Muscle layer of colon (tissue), 2 donors: ENCODE data around the gene HOPX.
A peak's percentile ranks its signal among the peaks of the same experiment; 100 is the strongest.
"Not testable (repeated sequence)": the region's sequence is repeated elsewhere in the genome, so short reads cannot be mapped to it uniquely, and the experiment has no call there.

Experiments used
- H3K27ac ChIP-seq: one replicate; pipeline ENCODE4 v1.7.0; 2013; ENCODE audit warnings: low read depth, mild to moderate bottlenecking, low read length, moderate library complexity
- H3K27me3 ChIP-seq, 2 donors: one replicate each; pipeline ENCODE4 v1.7.0; 2013; ENCODE audit warnings: low read length in 2 of 2, mild to moderate bottlenecking in 2 of 2; ENCODE audit not compliant: insufficient read depth in 2 of 2, control insufficient read depth in 1 of 2
- H3K36me3 ChIP-seq: one replicate; pipeline ENCODE4 v1.7.0; 2013; ENCODE audit warnings: mild to moderate bottlenecking, low read length; ENCODE audit not compliant: insufficient read depth
- H3K4me1 ChIP-seq: one replicate; pipeline ENCODE4 v1.7.0; 2013; ENCODE audit warnings: mild to moderate bottlenecking, low read length; ENCODE audit not compliant: insufficient read depth
- H3K4me3 ChIP-seq, 2 donors: one replicate each; pipeline ENCODE4 v1.7.0; 2013; ENCODE audit warnings: low read length in 2 of 2, low read depth in 1 of 2, mild to moderate bottlenecking in 1 of 2, moderate library complexity in 1 of 2
- H3K9ac ChIP-seq: one replicate; pipeline ENCODE4 v1.7.0; 2013; ENCODE audit warnings: low read length
- H3K9me3 ChIP-seq: one replicate; pipeline ENCODE4 v1.7.0; 2013; ENCODE audit warnings: mild to moderate bottlenecking, low read length
- donor health status: abdominal sarcoma.
- donor health status: Adenocarcinoma of cecum.

The HOPX gene

GRCh38 chr4:56681158-56681852 lies at the start of gene HOPX:
Gene HOPX, minus strand, starts transcription at chr4:56681296. Its CDS starts 23,480 bp downstream, at chr4:56657816.
- Histone ChIP-seq H3K27ac (no peak within 1 kb of the TSS), H3K4me3 (peak within 1 kb of the TSS in 1 of 2 donors; percentile 32)

GRCh38 chr4:56730097-56730496 lies 49.0 kb upstream of the HOPX start:
- Histone ChIP-seq H3K9ac (no peak overlapping the region), H3K36me3 (no peaks in the 10 kb centered on the region), H3K4me1 (no peaks in the 10 kb centered on the region), H3K4me3 (no peak overlapping the region), H3K27ac (no peak overlapping the region), H3K27me3 (no peaks in the 10 kb centered on the region), H3K9me3 (no peaks in the 10 kb centered on the region)

More at GRCh38 chr4:56681158-56681852, at the start of gene HOPX:
- Histone ChIP-seq H3K27me3 (no peaks in the 10 kb centered on the region), H3K4me1 (peaks cover 7% of the 10 kb centered on the region), H3K9ac (no peak within 1 kb of the TSS), H3K9me3 (no peaks in the 10 kb centered on the region), H3K36me3 (no peaks in the 10 kb centered on the region)

GRCh38 chr4:56728512-56728911 lies 47.4 kb upstream of the HOPX start:
- Histone ChIP-seq H3K9me3 (no peaks in the 10 kb centered on the region), H3K27ac (no peak overlapping the region), H3K4me1 (no peaks in the 10 kb centered on the region), H3K9ac (no peak overlapping the region), H3K27me3 (no peaks in the 10 kb centered on the region), H3K36me3 (no peaks in the 10 kb centered on the region), H3K4me3 (no peak overlapping the region)

GRCh38 chr4:56727150-56727549 lies 46.1 kb upstream of the HOPX start:
- H3K27ac ChIP-seq: no peak overlapping the region
- H3K4me1 ChIP-seq: no peaks in the 10 kb centered on the region
- no peak overlapping the region for H3K9ac ChIP-seq
- no peaks in the 10 kb centered on the region for H3K27me3 ChIP-seq
- H3K36me3 ChIP-seq: no peaks in the 10 kb centered on the region
- H3K9me3 ChIP-seq: no peaks in the 10 kb centered on the region
- no peak overlapping the region for H3K4me3 ChIP-seq

- H3K9ac ChIP-seq, H3K36me3 ChIP-seq, H3K27me3 ChIP-seq, H3K9me3 ChIP-seq, H3K27ac ChIP-seq, H3K4me3 ChIP-seq, H3K4me1 ChIP-seq: not testable (repeated sequence)
Observed at GRCh38 chr4:56726593-56726992, 45.5 kb upstream of the HOPX start.

GRCh38 chr4:56723659-56724230 lies 42.6 kb upstream of the HOPX start:
- H3K9me3 ChIP-seq: no peaks in the 10 kb centered on the region
- no peaks in the 10 kb centered on the region for H3K36me3 ChIP-seq
- no peaks in the 10 kb centered on the region for H3K4me1 ChIP-seq
- H3K27ac ChIP-seq: no peak overlapping the region
- H3K9ac ChIP-seq: no peak overlapping the region
- no peak overlapping the region for H3K4me3 ChIP-seq
- no peaks in the 10 kb centered on the region for H3K27me3 ChIP-seq

GRCh38 chr4:56723201-56723605 lies 42.1 kb upstream of the HOPX start:
- no peak overlapping the region for H3K9ac ChIP-seq
- no peaks in the 10 kb centered on the region for H3K36me3 ChIP-seq
- H3K4me3 ChIP-seq: no peak overlapping the region

GRCh38 chr4:56708146-56708545 lies 27.1 kb upstream of the HOPX start:
- Histone ChIP-seq H3K27me3 (no peaks in the 10 kb centered on the region), H3K4me3 (no peak overlapping the region), H3K9me3 (no peaks in the 10 kb centered on the region), H3K36me3 (no peaks in the 10 kb centered on the region), H3K27ac (no peak overlapping the region), H3K4me1 (peaks cover 8% of the 10 kb centered on the region), H3K9ac (no peak overlapping the region)

More at GRCh38 chr4:56723201-56723605, 42.1 kb upstream of the HOPX start:
- H3K27me3 ChIP-seq: no peaks in the 10 kb centered on the region
- H3K9me3 ChIP-seq: no peaks in the 10 kb centered on the region
- no peaks in the 10 kb centered on the region for H3K4me1 ChIP-seq
- H3K27ac ChIP-seq: no peak overlapping the region

- Histone ChIP-seq H3K9ac (no peak overlapping the region), H3K4me1 (peaks cover 8% of the 10 kb centered on the region)
Observed at GRCh38 chr4:56705966-56706365, 24.9 kb upstream of the HOPX start.

GRCh38 chr4:56705334-56705733 lies 24.2 kb upstream of the HOPX start:
- H3K9ac ChIP-seq: no peak overlapping the region
- H3K4me3 ChIP-seq: no peak overlapping the region
- no peak overlapping the region for H3K27ac ChIP-seq
- no peaks in the 10 kb centered on the region for H3K9me3 ChIP-seq
- peaks cover 8% of the 10 kb centered on the region for H3K4me1 ChIP-seq
- no peaks in the 10 kb centered on the region for H3K27me3 ChIP-seq
- H3K36me3 ChIP-seq: no peaks in the 10 kb centered on the region

More at GRCh38 chr4:56705966-56706365, 24.9 kb upstream of the HOPX start:
- H3K4me3 ChIP-seq: no peak overlapping the region
- H3K27ac ChIP-seq: no peak overlapping the region
- no peaks in the 10 kb centered on the region for H3K27me3 ChIP-seq
- no peaks in the 10 kb centered on the region for H3K9me3 ChIP-seq
- H3K36me3 ChIP-seq: no peaks in the 10 kb centered on the region

GRCh38 chr4:56704089-56704871 lies 23.2 kb upstream of the HOPX start:
- H3K9ac ChIP-seq: no peak overlapping the region
- peaks cover 8% of the 10 kb centered on the region for H3K4me1 ChIP-seq
- H3K36me3 ChIP-seq: no peaks in the 10 kb centered on the region
- H3K27ac ChIP-seq: no peak overlapping the region
- no peaks in the 10 kb centered on the region for H3K9me3 ChIP-seq
- H3K4me3 ChIP-seq: no peak overlapping the region
- no peaks in the 10 kb centered on the region for H3K27me3 ChIP-seq
